IMR-90 (cell line): ENCODE data around the gene DUS1L. TPM values are rescaled to one million over a fixed set of nuclear protein-coding genes. Genes with fewer than 3 reads are reported as not detected.

Experiments
- ATAC-seq: fragments of 200-7000 bp; cut with Tn5 transposase; 2 replicates; pipeline ENCODE4 v1.9.1; 2020; ENCODE audit warnings: low read depth, mild to moderate bottlenecking, moderate library complexity
- BruUV-seq: library from RNA; stranded (reverse); fragments of 400-500 nt; replicated peaks from 2 replicates; lab custom pipeline; 2021; lab: Mats Ljungman, UMichigan
- CTCF ChIA-PET: fragments of 300-600 bp; formaldehyde crosslinking; extraction: SDS; loops from one replicate; lab custom pipeline; 2021; ENCODE audit warnings: antibody characterized with exemption; lab: Yijun Ruan, JAX
- POLR2A ChIA-PET: fragments of 300-600 bp; sonication (Branson Sonifier 250); formaldehyde crosslinking; loops from one replicate; lab custom pipeline; 2022; ENCODE audit warnings: antibody characterized with exemption; ENCODE audit not compliant: unreplicated experiment; lab: Charles Lee
- DNase-seq: peaks from one replicate; pipeline ENCODE4 v3.0.0; 2013
- H2AFZ ChIP-seq: replicated peaks from 2 replicates; pipeline ENCODE3; 2013; ENCODE audit warnings: low read length, mild to moderate bottlenecking; ENCODE audit not compliant: poor library complexity
- H2AK5ac ChIP-seq: 2 replicates; pipeline ENCODE4 v1.6.1; 2013; ENCODE audit warnings: low read depth, low read length, inconsistent platforms
- H2AK9ac ChIP-seq: replicated peaks from 2 replicates; pipeline ENCODE3; 2013; ENCODE audit warnings: mild to moderate bottlenecking, low read depth, low read length, moderate library complexity; ENCODE audit not compliant: poor library complexity
- H2BK120ac ChIP-seq: 2 replicates; pipeline ENCODE4 v1.6.1; 2013; ENCODE audit warnings: low read depth, low read length, inconsistent platforms
- H2BK15ac ChIP-seq: 3 replicates; pipeline ENCODE4 v1.6.1; 2013; ENCODE audit warnings: low read depth, low read length, inconsistent platforms
- H2BK20ac ChIP-seq: 2 replicates; pipeline ENCODE4 v1.6.1; 2013; ENCODE audit warnings: low read depth, mild to moderate bottlenecking, inconsistent platforms, low read length, moderate library complexity
- H2BK5ac ChIP-seq: 2 replicates; pipeline ENCODE4 v1.6.1; 2013; ENCODE audit warnings: mild to moderate bottlenecking, low read depth, low read length, inconsistent platforms; ENCODE audit not compliant: poor library complexity, severe bottlenecking
- H3K14ac ChIP-seq: replicated peaks from 2 replicates; pipeline ENCODE4 v1.6.1; 2013; ENCODE audit warnings: low read depth, low read length, inconsistent platforms
- H3K18ac ChIP-seq: 2 replicates; pipeline ENCODE4 v1.6.1; 2013; ENCODE audit warnings: low read depth, low read length, control low read depth
- H3K23ac ChIP-seq: 2 replicates; pipeline ENCODE4 v1.6.1; 2013; ENCODE audit warnings: low read depth, low read length, inconsistent platforms
- H3K27ac ChIP-seq: 2 replicates; pipeline ENCODE4 v1.5.1; 2013; ENCODE audit warnings: mild to moderate bottlenecking, control low read depth, low read length; ENCODE audit not compliant: insufficient read depth
- H3K27me3 ChIP-seq: 2 replicates; pipeline ENCODE4 v1.6.1; 2013; ENCODE audit warnings: low read length; ENCODE audit not compliant: control insufficient read depth, insufficient read depth
- H3K36me3 ChIP-seq: 2 replicates; pipeline ENCODE4 v1.6.1; 2013; ENCODE audit warnings: low read length, mixed read lengths; ENCODE audit not compliant: control insufficient read depth, insufficient read depth
- H3K4ac ChIP-seq: 2 replicates; pipeline ENCODE4 v1.6.1; 2013; ENCODE audit warnings: low read depth, low read length, inconsistent platforms
- H3K4me1 ChIP-seq: 2 replicates; pipeline ENCODE4 v1.6.1; 2013; ENCODE audit warnings: low read length, mixed read lengths; ENCODE audit not compliant: control insufficient read depth, insufficient read depth
- H3K4me2 ChIP-seq: 2 replicates; pipeline ENCODE4 v1.6.1; 2013; ENCODE audit warnings: low read depth, mild to moderate bottlenecking, control low read depth, low read length, moderate library complexity
- H3K4me3 ChIP-seq: 2 replicates; pipeline ENCODE4 v1.5.1; 2013; ENCODE audit warnings: low read depth, mild to moderate bottlenecking, control low read depth, low read length, moderate library complexity; ENCODE audit not compliant: insufficient read depth
- H3K56ac ChIP-seq: 2 replicates; pipeline ENCODE4 v1.6.1; 2013; ENCODE audit warnings: low read length, inconsistent platforms; ENCODE audit not compliant: insufficient read depth; ENCODE audit errors: extremely low read depth
- H3K79me1 ChIP-seq, 2 experiments: 2 replicates each; pipeline ENCODE4 v1.6.1; 2013; ENCODE audit warnings: low read length in 2 of 2, inconsistent platforms in 1 of 2, low read depth in 1 of 2
- H3K9ac ChIP-seq: 2 replicates; pipeline ENCODE4 v1.6.1; 2013; ENCODE audit warnings: low read depth, low read length, control low read depth
- H3K9me1 ChIP-seq: 2 replicates; pipeline ENCODE4 v1.6.1; 2013; ENCODE audit warnings: low read length, inconsistent platforms; ENCODE audit not compliant: insufficient read depth
- H3K9me3 ChIP-seq: 2 replicates; pipeline ENCODE4 v1.6.1; 2013; ENCODE audit warnings: low read length; ENCODE audit not compliant: control insufficient read depth, insufficient read depth
- H4K20me1 ChIP-seq: 2 replicates; pipeline ENCODE4 v1.6.1; 2013; ENCODE audit warnings: low read length, inconsistent platforms; ENCODE audit not compliant: insufficient read depth
- H4K5ac ChIP-seq: 2 replicates; pipeline ENCODE4 v1.6.1; 2013; ENCODE audit warnings: mild to moderate bottlenecking, low read depth, low read length, control low read depth
- H4K8ac ChIP-seq, 2 experiments: 2 replicates each; pipeline ENCODE4 v1.6.1; 2013; ENCODE audit warnings: low read depth in 2 of 2, low read length in 2 of 2, control low read depth in 1 of 2, inconsistent platforms in 1 of 2
- H4K91ac ChIP-seq: 2 replicates; pipeline ENCODE4 v1.6.1; 2013; ENCODE audit warnings: low read depth, low read length, inconsistent platforms; ENCODE audit not compliant: insufficient read depth
- BHLHE40 ChIP-seq: fragments of 150-350 bp; IDR thresholded peaks from 2 replicates; pipeline ENCODE4 v1.6.1; 2016; ENCODE audit warnings: mild to moderate bottlenecking, low read depth, low read length
- CEBPB ChIP-seq: IDR thresholded peaks from 2 replicates; pipeline ENCODE4 v1.6.1; 2012; ENCODE audit warnings: low read depth, low read length, improper control_type of control experiment
- FOS ChIP-seq: fragments of 150-350 bp; IDR thresholded peaks from 2 replicates; pipeline ENCODE4 v1.6.1; 2016; ENCODE audit warnings: low read depth, low read length
- MAFK ChIP-seq: IDR thresholded peaks from 2 replicates; pipeline ENCODE4 v1.6.1; 2012; ENCODE audit warnings: low read depth, low read length, improper control_type of control experiment
- MAZ ChIP-seq: IDR thresholded peaks from 2 replicates; pipeline ENCODE4 v1.6.1; 2012; ENCODE audit warnings: low read depth, mild to moderate bottlenecking, low read length, improper control_type of control experiment, moderate library complexity, borderline replicate concordance
- MXI1 ChIP-seq: IDR thresholded peaks from 2 replicates; pipeline ENCODE4 v1.6.1; 2012; ENCODE audit warnings: low read depth, mild to moderate bottlenecking, low read length, moderate library complexity, borderline replicate concordance
- NFE2L2 ChIP-seq: fragments of 150-350 bp; IDR thresholded peaks from 2 replicates; pipeline ENCODE4 v1.6.1; 2016; ENCODE audit warnings: low read depth, mild to moderate bottlenecking, low read length
- POLR2A ChIP-seq: IDR thresholded peaks from 2 replicates; pipeline ENCODE4 v1.6.1; 2012; ENCODE audit warnings: mild to moderate bottlenecking, low read depth, low read length
- RAD21 ChIP-seq: IDR thresholded peaks from 2 replicates; pipeline ENCODE4 v1.6.1; 2012; ENCODE audit warnings: low read length, improper control_type of control experiment
- RCOR1 ChIP-seq: IDR thresholded peaks from 2 replicates; pipeline ENCODE4 v1.6.1; 2012; ENCODE audit warnings: mild to moderate bottlenecking, low read length, improper control_type of control experiment; ENCODE audit not compliant: insufficient replicate concordance
- RFX5 ChIP-seq: IDR thresholded peaks from 2 replicates; pipeline ENCODE4 v1.8.0; 2012; ENCODE audit warnings: low read depth, mild to moderate bottlenecking, low read length, moderate library complexity
- SMC3 ChIP-seq: fragments of 150-350 bp; IDR thresholded peaks from 2 replicates; pipeline ENCODE4 v1.6.1; 2016; ENCODE audit warnings: low read depth, mild to moderate bottlenecking, antibody characterized with exemption, low read length, moderate library complexity
- WGBS, 2 experiments: methylation state at CpG; one replicate each; pipeline versions ENCODE4 v1.1.5 to v1.1.7; 2013; ENCODE audit warnings: missing lambda C conversion rate in 2 of 2; ENCODE audit not compliant: insufficient read length in 1 of 2; ENCODE audit errors: extremely low coverage in 2 of 2; 5-methylcytosine and 5-hydroxymethylcytosine counted together
- dilution Hi-C: fragments of 300-500 bp; cut with HindIII; formaldehyde crosslinking; loops from one replicate; pipeline ENCODE4 v1.14.3; 2018; ENCODE audit warnings: low sequenced_read_pairs; ENCODE audit not compliant: unreplicated experiment
- in situ Hi-C: fragments of 300-500 bp; cut with MboI; formaldehyde crosslinking; loops from 3 replicates; pipeline ENCODE4 v1.14.3; 2019; ENCODE audit warnings: low sequenced_read_pairs, inconsistent platforms, mixed read lengths
- intact Hi-C: fragments of 100-400 bp; cut with micrococcal nuclease; formaldehyde crosslinking; loops from 2 replicates; pipeline ENCODE4 v1.10.0; 2022
- polyA plus RNA-seq, 3 experiments: library from polyadenylated mRNA; depleted of rRNA; stranded (reverse); fragments of >200 nt; gene quantifications; 2 replicates each; pipeline ENCODE4 v1.2.3, GENCODE V29; 2012; ENCODE audit warnings: low replicate concordance in 1 of 3
- total RNA-seq: library from RNA; depleted of rRNA; stranded (reverse); fragments of >200 nt; gene quantifications from 2 replicates; pipeline ENCODE4 v1.2.3, GENCODE V29; 2012
- TF ChIP-seq, protein P1 (sequence below): fragments of 150-350 bp; IDR thresholded peaks from 2 replicates; pipeline ENCODE4 v1.6.1; 2016; ENCODE audit warnings: low read depth, mild to moderate bottlenecking, low read length, moderate library complexity, borderline replicate concordance

The DUS1L gene
- total and polyA plus RNA-seq, 2 of the 4 experiments (the other 2 are of a cell fraction), result 29.0 to 76.9 TPM

DNA sequence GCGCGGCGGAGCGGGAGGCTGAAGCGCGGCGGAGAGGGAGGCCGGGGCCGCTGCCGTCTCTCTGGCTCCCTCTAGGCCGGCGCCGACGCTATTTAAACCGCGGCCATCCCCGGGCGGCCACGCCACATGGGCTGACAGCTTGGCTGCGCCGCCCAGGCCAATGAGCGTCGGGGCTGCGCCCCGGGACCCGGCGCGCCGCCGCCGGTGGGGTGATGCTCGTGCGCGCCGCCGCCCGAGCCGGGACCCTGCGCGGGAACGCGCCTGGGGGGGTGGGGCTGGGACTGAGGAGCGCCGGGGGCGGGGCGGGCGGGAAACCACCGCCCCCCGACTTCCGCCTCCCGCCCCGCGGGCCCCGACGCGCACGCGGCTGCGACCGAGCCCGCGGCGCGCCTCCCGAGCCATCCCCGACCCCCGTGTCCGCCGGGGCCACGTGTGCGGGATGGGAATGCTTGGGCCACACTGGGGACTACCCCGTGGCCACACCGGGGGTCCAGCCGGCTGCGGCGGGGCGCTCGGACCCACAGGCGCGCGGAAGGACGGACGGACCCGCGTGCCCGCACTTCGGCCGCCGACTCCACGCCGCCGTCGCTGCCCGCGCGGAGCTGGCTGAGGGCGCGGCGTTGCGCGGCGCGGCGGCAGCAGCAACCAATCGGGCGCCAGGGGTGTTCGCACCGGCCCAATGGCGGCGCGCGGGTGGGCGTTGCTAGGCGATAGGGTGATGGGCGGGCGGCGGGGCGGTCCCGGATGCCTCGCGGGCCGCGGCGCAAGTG lies 32.8 kb upstream of the DUS1L start, which contains the start of gene FASN (continued):
- no peak for TF ChIP-seq RCOR1
- no peak for TF ChIP-seq SMC3
- peak; percentile 48; the same call in 1 of the 2 replicates for TF ChIP-seq RFX5

DNA sequence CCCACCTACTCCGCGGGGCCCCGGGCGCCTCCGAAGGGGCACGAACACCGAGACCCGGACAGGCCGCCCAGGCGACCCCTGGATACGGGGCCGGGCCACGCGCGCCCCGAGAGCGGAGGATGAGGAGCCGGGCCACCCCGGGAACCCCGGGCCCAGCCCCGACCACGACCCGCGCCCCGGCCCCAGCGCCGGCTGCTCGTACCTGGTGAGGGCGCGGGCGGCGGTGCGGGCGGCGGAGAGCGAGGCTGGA lies 32.2 kb upstream of the DUS1L start:
- Histone ChIP-seq H4K8ac (peak overlapping the region in 1 of 2 experiments; percentile 49; a peak in 1 of 4 replicates), H2BK15ac (no peak overlapping the region), H3K79me1 (peaks cover 0 to 56% of the 10 kb centered on the region in 2 experiments), H2BK5ac (peak overlapping the region; percentile 44), H3K56ac (0 out of 2 replicates have a peak overlapping the region, but pooled peaks have one; percentile 17), H2BK120ac (no peak overlapping the region), H2AFZ (peak overlapping the region; percentile 88), H2BK20ac (no peak overlapping the region), H4K91ac (no peak overlapping the region), H4K5ac (no peak overlapping the region), H3K9ac (peak overlapping the region; percentile 87), H3K23ac (no peak overlapping the region), H3K4ac (no peak overlapping the region), H4K20me1 (peaks cover 31% of the 10 kb centered on the region), H3K27me3 (no peaks in the 10 kb centered on the region), H3K4me2 (peak overlapping the region; percentile 83; the same call in 1 of the 2 replicates), H3K4me3 (peak overlapping the region; percentile 54), H3K14ac (no peak overlapping the region), H3K18ac (no peak overlapping the region), H3K27ac (peak overlapping the region; percentile 74), H3K36me3 (peaks cover 25% of the 10 kb centered on the region), H3K4me1 (peaks cover 13% of the 10 kb centered on the region), H2AK5ac (peak overlapping the region; percentile 8; the same call in 1 of the 2 replicates), H3K9me3 (no peaks in the 10 kb centered on the region), H2AK9ac (peak overlapping the region; percentile 98), H3K9me1 (peaks cover 5% of the 10 kb centered on the region; the same call in 1 of the 2 replicates)
- dilution Hi-C loops, result no loop called here
- WGBS, 2 experiments, result 0% methylated on average over 29 of the region's 36 CpGs; no CpG with 5 or more reads in 1 of the 2 experiments
- intact Hi-C loops, result loop anchor here (1.0 to 2.0 kb wide), 3 partner anchors 56 to 67 kb away; partner anchors contain the start of genes DCXR and RAC3
- CTCF ChIA-PET, result no interaction called here
- DNase-seq (no peak), ATAC-seq (peak; percentile 2)
- in situ Hi-C loops, result no loop called here
- POLR2A ChIA-PET, result interaction anchor here (0.6 to 1.5 kb wide), 2 partner anchors 60 to 243 kb away, joined by 3 to 4 read pairs; partner anchors contain the start of gene DCXR
- BruUV-seq, result no TSS peak
- no peak for TF ChIP-seq RFX5
- no peak for TF ChIP-seq NFE2L2
- no peak for TF ChIP-seq MAFK
- TF ChIP-seq RAD21, result no peak
- no peak for TF ChIP-seq MXI1
- TF ChIP-seq POLR2A, result no peak
- no peak for TF ChIP-seq FOS
- TF ChIP-seq, protein P1, sequence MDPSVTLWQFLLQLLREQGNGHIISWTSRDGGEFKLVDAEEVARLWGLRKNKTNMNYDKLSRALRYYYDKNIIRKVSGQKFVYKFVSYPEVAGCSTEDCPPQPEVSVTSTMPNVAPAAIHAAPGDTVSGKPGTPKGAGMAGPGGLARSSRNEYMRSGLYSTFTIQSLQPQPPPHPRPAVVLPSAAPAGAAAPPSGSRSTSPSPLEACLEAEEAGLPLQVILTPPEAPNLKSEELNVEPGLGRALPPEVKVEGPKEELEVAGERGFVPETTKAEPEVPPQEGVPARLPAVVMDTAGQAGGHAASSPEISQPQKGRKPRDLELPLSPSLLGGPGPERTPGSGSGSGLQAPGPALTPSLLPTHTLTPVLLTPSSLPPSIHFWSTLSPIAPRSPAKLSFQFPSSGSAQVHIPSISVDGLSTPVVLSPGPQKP, result no peak
- TF ChIP-seq SMC3, result no peak
- no peak for TF ChIP-seq CEBPB
- TF ChIP-seq MAZ, result no peak
- TF ChIP-seq BHLHE40, result no peak
- TF ChIP-seq RCOR1, result no peak
